HCT116 (cell line): ENCODE results near the gene ZNF485. TPM values are rescaled to one million over a fixed set of nuclear protein-coding genes. Genes with fewer than 3 reads are reported as not detected.

Source experiments
- ATAC-seq: fragments of 200-7000 bp; cut with Tn5 transposase; 2 replicates; pipeline ENCODE4 v1.9.1; 2020; ENCODE audit warnings: mild to moderate bottlenecking, moderate library complexity
- BruUV-seq: library from RNA; stranded (reverse); fragments of 400-500 nt; replicated peaks from 2 replicates; lab custom pipeline; 2021; lab: Mats Ljungman, UMichigan
- CTCF ChIA-PET: fragments of 300-600 bp; sonication (Branson Sonifier 250); formaldehyde crosslinking; loops from one replicate; lab custom pipeline; 2021; ENCODE audit warnings: antibody characterized with exemption; lab: Charles Lee
- POLR2A ChIA-PET: fragments of 300-600, 350-600 bp; sonication (Branson Sonifier 250); formaldehyde crosslinking; loops from one replicate; lab custom pipeline; 2021; ENCODE audit warnings: antibody characterized with exemption; lab: Charles Lee
- RAD21 ChIA-PET, 2 experiments: fragments of 300-600 bp; sonication (Branson Sonifier 250); formaldehyde crosslinking; loops; one replicate each; lab custom pipeline; 2023; ENCODE audit warnings: low total read pairs in 2 of 2; ENCODE audit not compliant: uncharacterized antibody in 2 of 2, unreplicated experiment in 2 of 2, low non-redundant PET in 1 of 2; lab: Charles Lee
- DNase-seq: peaks from one replicate; pipeline ENCODE4 v3.0.0-alpha.2; 2010; ENCODE audit warnings: low read depth, low spot score
- H2AFZ ChIP-seq: fragments of 200-600 bp; shearing (Covaris generic), sonication (generic); 2 replicates; pipeline ENCODE4 v1.6.1; 2017; ENCODE audit warnings: low read depth, mixed run types, mixed read lengths, antibody characterized with exemption, low read length; ENCODE audit not compliant: poor library complexity, severe bottlenecking
- H3K27ac ChIP-seq: 2 replicates; pipeline ENCODE4 v1.5.1; 2012; ENCODE audit warnings: low read depth, low read length
- H3K27me3 ChIP-seq: fragments of 200-600 bp; sonication (generic); 2 replicates; pipeline ENCODE4 v1.6.1; 2016; ENCODE audit warnings: mixed run types, low read length, mixed read lengths; ENCODE audit not compliant: insufficient read depth
- H3K36me3 ChIP-seq, 2 experiments: fragments of 200-500 bp in 1 of 2; fragments of 200-600 bp in 1 of 2; sonication (Bioruptor generic) in 1 of 2; sonication (generic) in 1 of 2; 2 replicates each; pipeline versions ENCODE4 v1.5.1 to v1.6.1; 2014 to 2016; ENCODE audit warnings: low read length in 2 of 2, inconsistent platforms in 1 of 2, mixed read lengths in 1 of 2, mixed run types in 1 of 2; ENCODE audit not compliant: insufficient read depth in 2 of 2, control insufficient read depth in 1 of 2
- H3K4me1 ChIP-seq, 2 experiments: fragments of 200-600 bp in 1 of 2; sonication (generic) in 1 of 2; 2 replicates each; pipeline versions ENCODE4 v1.5.1 to v1.6.1; 2012 to 2017; ENCODE audit warnings: low read length in 2 of 2, inconsistent platforms in 1 of 2, mild to moderate bottlenecking in 1 of 2, mixed read lengths in 1 of 2, mixed run types in 1 of 2, moderate library complexity in 1 of 2; ENCODE audit not compliant: insufficient read depth in 2 of 2, control insufficient read depth in 1 of 2
- H3K4me2 ChIP-seq: fragments of 200-600 bp; sonication (generic); 2 replicates; pipeline ENCODE4 v1.6.1; 2017; ENCODE audit warnings: mixed run types, low read length, mixed read lengths
- H3K4me3 ChIP-seq, 2 experiments: fragments of 200-600 bp in 1 of 2; sonication (generic) in 1 of 2; replicated peaks in 1 of 2; 2 replicates each; pipeline ENCODE4 v1.5.1; 2011 to 2016; ENCODE audit warnings: low read length in 2 of 2, control low read depth in 1 of 2, low read depth in 1 of 2, mild to moderate bottlenecking in 1 of 2, mixed read lengths in 1 of 2, mixed run types in 1 of 2
- H3K79me2 ChIP-seq: fragments of 200-600 bp; sonication (generic); 2 replicates; pipeline ENCODE4 v1.6.1; 2017; ENCODE audit warnings: mild to moderate bottlenecking, mixed run types, low read length, moderate library complexity, mixed read lengths; ENCODE audit not compliant: insufficient read depth
- H3K9ac ChIP-seq: fragments of 200-600 bp; sonication (generic); 2 replicates; pipeline ENCODE4 v1.6.1; 2016; ENCODE audit warnings: low read length, mixed read lengths
- H3K9me2 ChIP-seq: fragments of 200-600 bp; sonication (generic), shearing (Covaris generic); 2 replicates; pipeline ENCODE4 v1.6.1; 2017; ENCODE audit warnings: mixed run types, mild to moderate bottlenecking, moderate library complexity; ENCODE audit not compliant: insufficient read depth
- H3K9me3 ChIP-seq, 2 experiments: fragments of 200-500 bp in 1 of 2; fragments of 200-600 bp in 1 of 2; sonication (Bioruptor generic) in 1 of 2; sonication (generic) in 1 of 2; 2 replicates each; pipeline ENCODE4 v1.6.1; 2014 to 2017; ENCODE audit warnings: low read length in 2 of 2, mixed read lengths in 2 of 2, inconsistent platforms in 1 of 2, low read depth in 1 of 2, mild to moderate bottlenecking in 1 of 2, mixed run types in 1 of 2, moderate library complexity in 1 of 2; ENCODE audit not compliant: control insufficient read depth in 1 of 2, insufficient read depth in 1 of 2
- H4K20me1 ChIP-seq: fragments of 200-600 bp; sonication (generic), shearing (Covaris generic); 2 replicates; pipeline ENCODE4 v1.6.1; 2017; ENCODE audit warnings: mixed run types, mild to moderate bottlenecking, moderate library complexity; ENCODE audit not compliant: insufficient read depth
- ATF3 ChIP-seq: IDR thresholded peaks from 2 replicates; pipeline ENCODE4 v1.6.1; 2012
- CBX3 ChIP-seq: IDR thresholded peaks from 2 replicates; pipeline ENCODE4 v1.6.1; 2012; ENCODE audit warnings: low read depth
- CEBPB ChIP-seq: IDR thresholded peaks from 2 replicates; pipeline ENCODE4 v1.6.1; 2012; ENCODE audit warnings: low read depth
- EGR1 ChIP-seq: IDR thresholded peaks from 2 replicates; pipeline ENCODE4 v1.6.1; 2012; ENCODE audit warnings: low read depth
- ELF1 ChIP-seq: IDR thresholded peaks from 2 replicates; pipeline ENCODE4 v1.6.1; 2012; ENCODE audit warnings: low read depth, borderline replicate concordance
- EZH2 ChIP-seq: fragments of 200-600 bp; sonication (generic); IDR thresholded peaks from 2 replicates; pipeline ENCODE4 v1.6.1; 2017; ENCODE audit warnings: antibody characterized with exemption, mixed run types
- EZH2phosphoT487 ChIP-seq: fragments of 200-600 bp; IDR thresholded peaks from 2 replicates; pipeline ENCODE4 v1.6.1; 2018; ENCODE audit warnings: antibody characterized with exemption, borderline replicate concordance
- FOSL1 ChIP-seq: IDR thresholded peaks from 2 replicates; pipeline ENCODE4 v1.6.1; 2012; ENCODE audit warnings: low read depth
- POLR2A ChIP-seq: IDR thresholded peaks from 2 replicates; pipeline ENCODE4 v1.7.0; 2011; ENCODE audit warnings: borderline replicate concordance; ENCODE audit not compliant: insufficient read depth, insufficient read length; ENCODE audit errors: extremely low read depth
- POLR2AphosphoS5 ChIP-seq: IDR thresholded peaks from 2 replicates; pipeline ENCODE4 v1.6.1; 2011; ENCODE audit warnings: mild to moderate bottlenecking, low read depth, low read length, moderate library complexity
- SP1 ChIP-seq: IDR thresholded peaks from 2 replicates; pipeline ENCODE4 v1.6.1; 2012; ENCODE audit warnings: low read depth
- TCF7L2 ChIP-seq: IDR thresholded peaks from 2 replicates; pipeline ENCODE4 v1.7.0; 2011; ENCODE audit warnings: borderline replicate concordance, inconsistent platforms; ENCODE audit not compliant: insufficient read depth, insufficient read length; ENCODE audit errors: extremely low read depth
- YY1 ChIP-seq: IDR thresholded peaks from 2 replicates; pipeline ENCODE4 v1.6.1; 2011; ENCODE audit warnings: low read length, low read depth, moderate library complexity, mild to moderate bottlenecking; ENCODE audit not compliant: insufficient replicate concordance; ENCODE audit errors: extremely low read depth
- ZBTB33 ChIP-seq: IDR thresholded peaks from 2 replicates; pipeline ENCODE4 v1.6.1; 2011; ENCODE audit warnings: mild to moderate bottlenecking, low read length, moderate library complexity; ENCODE audit not compliant: insufficient replicate concordance; ENCODE audit errors: extremely low read depth
- ZFX ChIP-seq: fragments of 450-650 bp; IDR thresholded peaks from 2 replicates; pipeline ENCODE4 v1.6.1; 2017
- ZNF274 ChIP-seq: fragments of 200-500 bp; sonication (Bioruptor generic); IDR thresholded peaks from 2 replicates; pipeline ENCODE4 v1.6.1; 2014; ENCODE audit warnings: mild to moderate bottlenecking, low read depth, low read length, inconsistent platforms
- intact Hi-C: fragments of 100-400 bp; cut with micrococcal nuclease; formaldehyde crosslinking; loops from 2 replicates; pipeline ENCODE4 v1.10.0; 2022
- total RNA-seq: library from RNA; stranded (reverse); gene quantifications from one replicate; pipeline ENCODE4 v1.2.1, GENCODE V29; 2021; ENCODE audit not compliant: unreplicated experiment
- TF ChIP-seq, protein P1 (sequence below), 3 experiments: fragments of 200-600 bp in 1 of 3; sonication (generic) in 1 of 3; IDR thresholded peaks in 2 of 3; conservative IDR thresholded peaks in 1 of 3; 2 replicates each; pipeline ENCODE4 v1.5.1; 2012 to 2017; ENCODE audit warnings: low read depth in 2 of 3, low read length in 2 of 3, antibody characterized with exemption in 1 of 3, borderline replicate concordance in 1 of 3, control low read depth in 1 of 3, mild to moderate bottlenecking in 1 of 3, mixed read lengths in 1 of 3, mixed run types in 1 of 3, moderate library complexity in 1 of 3; ENCODE audit not compliant: insufficient read depth in 1 of 3

Gene ZNF485
- total RNA-seq, 1 experiment from 2014 or later: 5.8 TPM

DNA sequence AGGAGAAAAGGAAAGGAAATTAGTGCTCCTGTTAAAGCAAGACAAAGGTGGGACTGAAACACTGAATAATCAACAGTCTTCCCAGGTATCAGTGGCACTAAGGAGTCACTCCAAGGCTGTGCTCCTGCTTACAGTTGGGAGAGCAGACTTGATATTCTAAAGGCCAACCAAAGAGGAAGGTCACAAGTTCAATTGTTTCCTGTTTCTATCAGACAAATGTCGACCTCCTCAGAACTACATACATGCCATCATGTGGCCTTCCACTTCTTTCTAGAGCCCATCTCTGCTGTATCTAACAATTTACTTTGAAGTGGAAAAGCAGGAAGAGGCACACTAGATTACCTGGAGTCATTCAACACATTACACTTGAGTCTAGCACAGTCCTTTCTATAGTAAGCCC, 35.3 kb upstream of the ZNF485 start:
- Histone ChIP-seq H3K4me2 (no peak overlapping the region), H3K4me3 (no peak overlapping the region), H3K79me2 (no peaks in the 10 kb centered on the region; the same call in 1 of the 2 replicates), H2AFZ (no peak overlapping the region), H3K4me1 (peaks cover 2 to 17% of the 10 kb centered on the region in 2 experiments; a peak in 2 of 4 replicates), H3K9me3 (no peaks in the 10 kb centered on the region), H3K27me3 (no peaks in the 10 kb centered on the region), H3K9me2 (no peaks in the 10 kb centered on the region), H3K9ac (no peak overlapping the region), H3K36me3 (no peaks in the 10 kb centered on the region; a peak in 1 of 4 replicates), H3K27ac (no peak overlapping the region), H4K20me1 (no peaks in the 10 kb centered on the region)
- ChIA-PET POLR2A (no interaction called here), CTCF (no interaction called here), RAD21 (no interaction called here)
- ATAC-seq: no peak
- intact Hi-C loops: loop anchor here (2.0 kb wide), 1 partner anchor 20 kb away; no protein-coding TSS in a partner anchor
- TF ChIP-seq EZH2: no peak
- no peak for TF ChIP-seq SP1
- no peak for TF ChIP-seq ELF1
- TF ChIP-seq ZBTB33: no peak
- no peak for TF ChIP-seq POLR2AphosphoS5
- TF ChIP-seq YY1: no peak
- TF ChIP-seq EGR1: no peak
- TF ChIP-seq, protein P1, sequence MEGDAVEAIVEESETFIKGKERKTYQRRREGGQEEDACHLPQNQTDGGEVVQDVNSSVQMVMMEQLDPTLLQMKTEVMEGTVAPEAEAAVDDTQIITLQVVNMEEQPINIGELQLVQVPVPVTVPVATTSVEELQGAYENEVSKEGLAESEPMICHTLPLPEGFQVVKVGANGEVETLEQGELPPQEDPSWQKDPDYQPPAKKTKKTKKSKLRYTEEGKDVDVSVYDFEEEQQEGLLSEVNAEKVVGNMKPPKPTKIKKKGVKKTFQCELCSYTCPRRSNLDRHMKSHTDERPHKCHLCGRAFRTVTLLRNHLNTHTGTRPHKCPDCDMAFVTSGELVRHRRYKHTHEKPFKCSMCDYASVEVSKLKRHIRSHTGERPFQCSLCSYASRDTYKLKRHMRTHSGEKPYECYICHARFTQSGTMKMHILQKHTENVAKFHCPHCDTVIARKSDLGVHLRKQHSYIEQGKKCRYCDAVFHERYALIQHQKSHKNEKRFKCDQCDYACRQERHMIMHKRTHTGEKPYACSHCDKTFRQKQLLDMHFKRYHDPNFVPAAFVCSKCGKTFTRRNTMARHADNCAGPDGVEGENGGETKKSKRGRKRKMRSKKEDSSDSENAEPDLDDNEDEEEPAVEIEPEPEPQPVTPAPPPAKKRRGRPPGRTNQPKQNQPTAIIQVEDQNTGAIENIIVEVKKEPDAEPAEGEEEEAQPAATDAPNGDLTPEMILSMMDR (IDR thresholded peaks at IDR 0.05 in 2 of 3, conservative IDR thresholded peaks at IDR 0.05 in 1 of 3; ENCODE audit: borderline replicate concordance in 1 of 3, insufficient read depth in 1 of 3, low read depth in 2 of 3, low read length in 2 of 3): no peak
- no peak for TF ChIP-seq POLR2A
- no peak for TF ChIP-seq ATF3
- no peak for TF ChIP-seq CEBPB
- TF ChIP-seq CBX3: no peak
- no peak for TF ChIP-seq ZNF274
- no peak for TF ChIP-seq EZH2phosphoT487
- TF ChIP-seq ZFX: no peak
- no peak for TF ChIP-seq TCF7L2
- TF ChIP-seq FOSL1: no peak
- no peak for DNase-seq
- no TSS peak for BruUV-seq
